ENCODE results near the gene NXF1.
A peak's percentile ranks its signal among the peaks of the same experiment; 100 is the strongest.

The NXF1 gene

GRCh38 chr11:62806611-62807121 lies 1.4 kb upstream of the NXF1 start:
- peaks cover 18 to 19% of the 10 kb centered on the region in 2 experiments for H3K36me3 ChIP-seq (ENCODE audit: control insufficient read depth in 1 of 2, insufficient read depth in 2 of 2, low read depth in 1 of 2, low read length in 2 of 2)
- no peak overlapping the region for H2BK15ac ChIP-seq (ENCODE audit: low read depth, poor library complexity, severe bottlenecking)
- H3K9me3 ChIP-seq (ENCODE audit: control insufficient read depth, low read length), result no peaks in the 10 kb centered on the region
- H2BK5ac ChIP-seq (ENCODE audit: low read depth, low read length, poor library complexity, severe bottlenecking), result no peak overlapping the region
- no peak overlapping the region for H4K91ac ChIP-seq (ENCODE audit: low read length)
- peaks cover 16% of the 10 kb centered on the region for H3K4me1 ChIP-seq (ENCODE audit: control insufficient read depth, insufficient read depth, low read depth, low read length)
- H3K27ac ChIP-seq (ENCODE audit: low read length, poor library complexity, severe bottlenecking), result no peak overlapping the region
- H3K79me1 ChIP-seq (replicated peaks; ENCODE audit: low read length, poor library complexity, severe bottlenecking), result peaks cover 6% of the 10 kb centered on the region
- DNase-seq, result peak; percentile 62
- 64% methylated on average over 5 of the region's 5 CpGs for whole genome bisulfite sequencing
- H3K9ac ChIP-seq (ENCODE audit: low read length), result peak overlapping the region; percentile 98
- H3K27me3 ChIP-seq (ENCODE audit: control insufficient read depth in 1 of 2, insufficient read depth in 1 of 2, low read length in 2 of 2), result no peaks in the 10 kb centered on the region
- no peak overlapping the region for H3K18ac ChIP-seq (ENCODE audit: low read depth in 1 of 2, low read length in 2 of 2)
- H4K8ac ChIP-seq (ENCODE audit: low read length), result no peak overlapping the region
- H3K4me2 ChIP-seq (ENCODE audit: low read length, poor library complexity, severe bottlenecking), result no peak overlapping the region
- H3K4ac ChIP-seq (ENCODE audit: low read depth in 1 of 2, low read length in 2 of 2), result no peak overlapping the region
- no peak overlapping the region for H3K14ac ChIP-seq (ENCODE audit: low read length in 2 of 2)
- H2AK5ac ChIP-seq (ENCODE audit: low read length, severe bottlenecking), result no peak overlapping the region
- no peak overlapping the region for H3K23ac ChIP-seq (ENCODE audit: low read length in 2 of 2)
- no peak overlapping the region for H2BK12ac ChIP-seq (ENCODE audit: low read length in 2 of 2)
- H2AFZ ChIP-seq (ENCODE audit: low read depth, low read length), result no peak overlapping the region
- H3K4me3 ChIP-seq (ENCODE audit: insufficient read depth in 1 of 2, low read depth in 1 of 2, low read length in 2 of 2), result peak overlapping the region in 1 of 2 experiments; percentile 95
- H2BK120ac ChIP-seq (ENCODE audit: low read depth, low read length), result no peak overlapping the region

- H2BK12ac ChIP-seq (ENCODE audit: low read length in 2 of 2), result peak overlapping the region in 1 of 2 experiments; percentile 71
- peak overlapping the region; percentile 98 for H3K9ac ChIP-seq (ENCODE audit: low read length)
- 50% methylated on average over 12 of the region's 12 CpGs for WGBS
- peak overlapping the region in 1 of 2 experiments; percentile 19 for H3K4ac ChIP-seq (ENCODE audit: low read depth in 1 of 2, low read length in 2 of 2)
- H3K9me3 ChIP-seq (ENCODE audit: control insufficient read depth, low read length), result no peaks in the 10 kb centered on the region
- H3K14ac ChIP-seq (ENCODE audit: low read length in 2 of 2), result no peak overlapping the region
- H3K4me2 ChIP-seq (ENCODE audit: low read length, poor library complexity, severe bottlenecking), result peak overlapping the region; percentile 92
- no peak overlapping the region for H4K91ac ChIP-seq (ENCODE audit: low read length)
- H2AFZ ChIP-seq (ENCODE audit: low read depth, low read length), result no peak overlapping the region
- H3K36me3 ChIP-seq (ENCODE audit: control insufficient read depth in 1 of 2, insufficient read depth in 2 of 2, low read depth in 1 of 2, low read length in 2 of 2), result peaks cover 24 to 26% of the 10 kb centered on the region in 2 experiments
- H4K8ac ChIP-seq (ENCODE audit: low read length), result no peak overlapping the region
- peaks cover 12% of the 10 kb centered on the region for H3K79me1 ChIP-seq (replicated peaks; ENCODE audit: low read length, poor library complexity, severe bottlenecking)
- H3K27ac ChIP-seq (ENCODE audit: low read length, poor library complexity, severe bottlenecking), result no peak overlapping the region
- no peaks in the 10 kb centered on the region for H3K27me3 ChIP-seq (ENCODE audit: control insufficient read depth in 1 of 2, insufficient read depth in 1 of 2, low read length in 2 of 2)
- H3K4me1 ChIP-seq (ENCODE audit: control insufficient read depth, insufficient read depth, low read depth, low read length), result peaks cover 16% of the 10 kb centered on the region
- H2AK5ac ChIP-seq (ENCODE audit: low read length, severe bottlenecking), result peak overlapping the region; percentile 49
- H2BK5ac ChIP-seq (ENCODE audit: low read depth, low read length, poor library complexity, severe bottlenecking), result no peak overlapping the region
- peak overlapping the region in 1 of 2 experiments; percentile 91 for H3K18ac ChIP-seq (ENCODE audit: low read depth in 1 of 2, low read length in 2 of 2)
- no peak overlapping the region for H3K23ac ChIP-seq (ENCODE audit: low read length in 2 of 2)
- peak overlapping the region in 1 of 2 experiments; percentile 95 for H3K4me3 ChIP-seq (ENCODE audit: insufficient read depth in 1 of 2, low read depth in 1 of 2, low read length in 2 of 2)
- peak; percentile 33 for DNase-seq
- H2BK120ac ChIP-seq (ENCODE audit: low read depth, low read length), result no peak overlapping the region
- no peak overlapping the region for H2BK15ac ChIP-seq (ENCODE audit: low read depth, poor library complexity, severe bottlenecking)
Observed at GRCh38 chr11:62805961-62806441, 761 bp upstream of the NXF1 start.

- H3K4me1 ChIP-seq (ENCODE audit: control insufficient read depth, insufficient read depth, low read depth, low read length), result peaks cover 16% of the 10 kb centered on the region
- DNase-seq, result peak; percentile 75
- H3K18ac ChIP-seq (ENCODE audit: low read depth in 1 of 2, low read length in 2 of 2), result peak overlapping the region; percentile 45 to 54
- WGBS, result 8% methylated on average over 13 of the region's 14 CpGs
- H3K36me3 ChIP-seq (ENCODE audit: control insufficient read depth in 1 of 2, insufficient read depth in 2 of 2, low read depth in 1 of 2, low read length in 2 of 2), result peaks cover 39 to 41% of the 10 kb centered on the region in 2 experiments
- H3K4ac ChIP-seq (ENCODE audit: low read depth in 1 of 2, low read length in 2 of 2), result peak overlapping the region in 1 of 2 experiments; percentile 78
- H3K9ac ChIP-seq (ENCODE audit: low read length), result peak overlapping the region; percentile 98
- peak overlapping the region; percentile 94 to 95 for H3K4me3 ChIP-seq (ENCODE audit: insufficient read depth in 1 of 2, low read depth in 1 of 2, low read length in 2 of 2)
- H2BK120ac ChIP-seq (ENCODE audit: low read depth, low read length), result no peak overlapping the region
- H3K23ac ChIP-seq (ENCODE audit: low read length in 2 of 2), result peak overlapping the region in 1 of 2 experiments; percentile 67
- H4K8ac ChIP-seq (ENCODE audit: low read length), result peak overlapping the region; percentile 5
- H2AK5ac ChIP-seq (ENCODE audit: low read length, severe bottlenecking), result no peak overlapping the region
- H3K79me1 ChIP-seq (replicated peaks; ENCODE audit: low read length, poor library complexity, severe bottlenecking), result peaks cover 20% of the 10 kb centered on the region
- H2BK15ac ChIP-seq (ENCODE audit: low read depth, poor library complexity, severe bottlenecking), result no peak overlapping the region
- H2BK5ac ChIP-seq (ENCODE audit: low read depth, low read length, poor library complexity, severe bottlenecking), result no peak overlapping the region
- H2BK12ac ChIP-seq (ENCODE audit: low read length in 2 of 2), result no peak overlapping the region
- H4K91ac ChIP-seq (ENCODE audit: low read length), result no peak overlapping the region
- no peak overlapping the region for H2AFZ ChIP-seq (ENCODE audit: low read depth, low read length)
- H3K14ac ChIP-seq (ENCODE audit: low read length in 2 of 2), result peak overlapping the region in 1 of 2 experiments; percentile 68
- H3K27ac ChIP-seq (ENCODE audit: low read length, poor library complexity, severe bottlenecking), result peak overlapping the region; percentile 38
- no peaks in the 10 kb centered on the region for H3K9me3 ChIP-seq (ENCODE audit: control insufficient read depth, low read length)
- H3K4me2 ChIP-seq (ENCODE audit: low read length, poor library complexity, severe bottlenecking), result peak overlapping the region; percentile 51
- H3K27me3 ChIP-seq (ENCODE audit: control insufficient read depth in 1 of 2, insufficient read depth in 1 of 2, low read length in 2 of 2), result no peaks in the 10 kb centered on the region
Observed at GRCh38 chr11:62804310-62805075, 747 bp downstream of the NXF1 start.

- Histone ChIP-seq H2BK12ac (ENCODE audit: low read length in 2 of 2) (no peak overlapping the region), H3K4ac (ENCODE audit: low read depth in 1 of 2, low read length in 2 of 2) (no peak overlapping the region), H2BK120ac (ENCODE audit: low read depth, low read length) (no peak overlapping the region), H2AFZ (ENCODE audit: low read depth, low read length) (no peak overlapping the region), H3K9ac (ENCODE audit: low read length) (no peak overlapping the region), H2AK5ac (ENCODE audit: low read length, severe bottlenecking) (no peak overlapping the region), H2BK15ac (ENCODE audit: low read depth, poor library complexity, severe bottlenecking) (no peak overlapping the region), H3K79me1 (replicated peaks; ENCODE audit: low read length, poor library complexity, severe bottlenecking) (peaks cover 34% of the 10 kb centered on the region), H2BK5ac (ENCODE audit: low read depth, low read length, poor library complexity, severe bottlenecking) (no peak overlapping the region), H3K36me3 (ENCODE audit: control insufficient read depth in 1 of 2, insufficient read depth in 2 of 2, low read depth in 1 of 2, low read length in 2 of 2) (peaks cover 67 to 74% of the 10 kb centered on the region in 2 experiments), H3K9me3 (ENCODE audit: control insufficient read depth, low read length) (no peaks in the 10 kb centered on the region), H3K18ac (ENCODE audit: low read depth in 1 of 2, low read length in 2 of 2) (no peak overlapping the region), H3K4me1 (ENCODE audit: control insufficient read depth, insufficient read depth, low read depth, low read length) (peaks cover 6% of the 10 kb centered on the region), H4K91ac (ENCODE audit: low read length) (no peak overlapping the region), H3K23ac (ENCODE audit: low read length in 2 of 2) (no peak overlapping the region), H3K27me3 (ENCODE audit: control insufficient read depth in 1 of 2, insufficient read depth in 1 of 2, low read length in 2 of 2) (no peaks in the 10 kb centered on the region), H4K8ac (ENCODE audit: low read length) (no peak overlapping the region), H3K27ac (ENCODE audit: low read length, poor library complexity, severe bottlenecking) (no peak overlapping the region), H3K4me3 (ENCODE audit: insufficient read depth in 1 of 2, low read depth in 1 of 2, low read length in 2 of 2) (no peak overlapping the region), H3K4me2 (ENCODE audit: low read length, poor library complexity, severe bottlenecking) (no peak overlapping the region), H3K14ac (ENCODE audit: low read length in 2 of 2) (no peak overlapping the region)
- WGBS, result 96% methylated on average over 4 of the region's 4 CpGs
- no peak for DNase-seq
Observed at GRCh38 chr11:62801071-62801470, 4.2 kb downstream of the NXF1 start.
